HS-27A (cell line): Measurements from ENCODE around the gene TBCK.
A peak's percentile ranks its signal among the peaks of the same experiment; 100 is the strongest.
"Not testable (repeated sequence)": the region's sequence is repeated elsewhere in the genome, so short reads cannot be mapped to it uniquely, and the experiment has no call there.

Experiments
- DNase-seq: peaks from one replicate; pipeline ENCODE4 v3.0.0-alpha.2; 2012; ENCODE audit warnings: low read depth, missing footprints

TBCK gene

DNA sequence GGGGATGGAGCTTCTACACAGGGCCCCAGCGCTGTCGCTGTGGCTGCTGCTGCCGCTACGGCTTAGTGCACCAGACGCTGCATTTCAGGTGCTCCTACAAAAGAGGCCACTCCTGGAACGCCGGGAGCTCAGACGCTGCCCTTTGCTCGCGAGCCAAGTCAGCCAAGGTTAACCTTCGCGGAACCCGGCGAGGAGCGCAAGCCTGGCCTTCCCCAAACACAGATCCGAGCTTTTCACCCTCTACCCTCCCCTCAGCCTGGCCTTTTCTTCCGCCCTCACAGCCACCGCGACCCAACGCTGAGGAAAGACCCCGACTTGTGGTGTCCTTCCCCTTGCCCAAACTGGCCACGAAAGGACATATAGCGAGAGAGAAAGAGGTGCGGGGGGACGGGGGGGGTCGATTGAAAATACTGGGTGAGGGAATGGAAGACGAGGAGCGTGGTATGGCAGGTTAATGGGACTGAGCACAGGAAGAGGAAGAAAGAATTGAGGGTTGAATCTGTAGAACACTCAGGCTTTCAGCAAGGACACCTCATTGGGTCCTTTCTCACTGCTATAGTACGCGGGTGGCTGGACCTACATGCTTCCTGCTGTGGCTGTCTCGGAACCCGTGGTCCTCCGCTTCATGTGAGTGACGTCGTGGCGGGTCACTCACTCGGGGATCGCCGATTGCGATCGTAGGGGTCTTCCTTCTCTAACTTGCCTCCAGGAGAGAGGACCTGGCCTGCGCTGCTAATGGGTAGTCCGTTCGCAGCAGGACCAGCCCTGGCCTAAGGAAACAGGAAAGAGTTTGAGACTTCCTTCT lies at the start of gene TBCK, which contains the start of gene AIMP1:
TBCK (minus strand) TSS at position 242 of the 805 bp plus-strand sequence. CDS start 7,249 bp downstream, outside the sequence.
AIMP1 (plus strand) TSS at position 583 of the 805 bp plus-strand sequence. CDS start 8,460 bp downstream, outside the sequence.
- peak; percentile 90 for DNase-seq

- peak; percentile 78 for DNase-seq
Observed at GRCh38 chr4:106365613-106366012, 49.6 kb upstream of the TBCK start.

GRCh38 chr4:106364282-106364681 lies 48.3 kb upstream of the TBCK start:
- no peak for DNase-seq

- no peak for DNase-seq
Observed at GRCh38 chr4:106362086-106362825, 46.2 kb upstream of the TBCK start.

DNA sequence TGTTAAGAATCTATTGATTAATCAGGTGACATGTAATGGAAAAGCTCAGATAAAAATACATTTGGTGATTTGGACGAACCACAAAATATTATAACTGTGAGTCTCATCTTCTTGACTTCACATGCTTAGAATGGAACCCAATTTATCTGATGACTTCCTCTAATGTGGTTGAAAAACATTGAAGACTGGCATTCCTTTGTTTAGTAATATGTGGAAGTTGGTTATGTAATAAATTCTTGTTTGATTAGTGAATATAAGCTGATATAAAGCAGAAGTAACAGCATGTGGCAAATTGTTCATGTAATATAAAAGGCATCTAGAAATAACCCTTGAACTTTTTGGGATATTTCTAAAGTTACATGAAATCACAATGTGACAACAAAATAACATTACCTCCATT lies 42.9 kb upstream of the TBCK start:
- DNase-seq: peak; percentile 72

DNA sequence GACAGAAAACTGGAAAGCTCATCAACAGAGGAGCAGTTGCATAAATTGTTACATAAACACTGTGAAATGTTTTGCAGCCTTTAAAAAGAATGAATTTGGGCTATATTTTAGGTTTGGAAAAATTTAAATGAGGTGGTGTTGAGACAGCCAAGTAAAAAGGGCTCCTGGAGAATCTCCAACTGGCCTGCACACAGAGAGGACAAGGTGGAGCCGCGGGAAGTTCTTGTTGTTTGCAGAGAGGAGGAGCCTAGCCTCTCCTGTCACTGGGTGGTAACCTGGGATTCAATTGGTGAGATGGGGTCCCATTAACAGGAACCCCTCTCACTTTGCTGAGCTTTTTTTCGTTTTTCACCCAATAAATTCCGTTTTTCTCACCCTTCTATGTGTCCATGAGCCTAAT lies 39.2 kb upstream of the TBCK start:
- DNase-seq: no peak

- DNase-seq: no peak
Observed at GRCh38 chr4:106353786-106354185, 37.8 kb upstream of the TBCK start.

DNA sequence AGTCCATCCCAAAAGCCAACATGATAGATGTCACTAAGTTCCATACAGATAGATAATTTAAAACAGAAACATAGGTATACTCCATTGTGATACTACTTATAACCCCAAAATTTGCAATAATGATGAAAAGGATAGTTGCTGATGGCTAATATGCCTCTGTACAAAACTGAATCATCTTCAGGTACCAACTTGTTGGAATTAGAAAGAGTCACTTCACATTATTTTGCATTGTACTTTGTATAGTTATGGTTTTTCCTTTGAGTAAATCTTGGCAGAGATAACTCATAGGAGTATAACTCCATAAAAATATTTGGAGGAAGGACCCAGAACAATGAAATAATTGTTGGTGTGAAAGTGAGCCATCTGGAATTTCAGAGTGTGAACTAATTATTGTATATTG lies 35.0 kb upstream of the TBCK start:
- no peak for DNase-seq

DNA sequence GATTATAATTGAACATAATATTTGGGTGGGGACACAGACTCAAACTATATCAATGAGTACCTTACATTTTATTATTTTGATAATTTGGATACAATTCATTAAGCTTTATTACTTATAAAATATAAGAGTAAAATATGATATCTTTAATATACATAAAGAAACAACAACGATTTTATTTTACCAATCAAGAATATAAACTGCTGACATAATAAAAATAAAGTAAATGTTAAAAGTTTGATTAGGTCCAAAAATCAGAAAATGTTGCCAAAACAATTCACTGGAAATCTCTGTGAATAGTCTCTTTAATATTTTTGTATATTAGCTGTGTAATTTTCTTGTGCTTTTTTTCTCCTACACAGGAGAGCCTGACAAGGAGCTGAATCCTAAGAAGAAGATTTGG lies 31.2 kb upstream of the TBCK start:
- DNase-seq: no peak

DNA sequence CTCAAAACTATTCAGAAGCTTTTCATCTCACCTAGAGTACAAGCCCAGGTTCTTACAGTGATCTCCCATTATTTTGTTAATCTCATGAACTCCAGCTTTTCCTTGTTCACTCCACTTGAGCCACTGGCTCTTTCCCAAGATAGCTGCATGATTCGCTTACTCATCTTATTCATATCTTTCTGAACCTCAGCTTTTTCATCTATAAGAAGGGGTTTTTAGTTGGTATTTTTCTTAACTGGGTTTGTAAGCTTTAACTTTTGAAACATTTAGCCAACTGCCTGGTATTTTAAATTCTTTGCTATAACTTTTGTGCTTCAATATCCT lies 28.6 kb upstream of the TBCK start:
- no peak for DNase-seq

DNA sequence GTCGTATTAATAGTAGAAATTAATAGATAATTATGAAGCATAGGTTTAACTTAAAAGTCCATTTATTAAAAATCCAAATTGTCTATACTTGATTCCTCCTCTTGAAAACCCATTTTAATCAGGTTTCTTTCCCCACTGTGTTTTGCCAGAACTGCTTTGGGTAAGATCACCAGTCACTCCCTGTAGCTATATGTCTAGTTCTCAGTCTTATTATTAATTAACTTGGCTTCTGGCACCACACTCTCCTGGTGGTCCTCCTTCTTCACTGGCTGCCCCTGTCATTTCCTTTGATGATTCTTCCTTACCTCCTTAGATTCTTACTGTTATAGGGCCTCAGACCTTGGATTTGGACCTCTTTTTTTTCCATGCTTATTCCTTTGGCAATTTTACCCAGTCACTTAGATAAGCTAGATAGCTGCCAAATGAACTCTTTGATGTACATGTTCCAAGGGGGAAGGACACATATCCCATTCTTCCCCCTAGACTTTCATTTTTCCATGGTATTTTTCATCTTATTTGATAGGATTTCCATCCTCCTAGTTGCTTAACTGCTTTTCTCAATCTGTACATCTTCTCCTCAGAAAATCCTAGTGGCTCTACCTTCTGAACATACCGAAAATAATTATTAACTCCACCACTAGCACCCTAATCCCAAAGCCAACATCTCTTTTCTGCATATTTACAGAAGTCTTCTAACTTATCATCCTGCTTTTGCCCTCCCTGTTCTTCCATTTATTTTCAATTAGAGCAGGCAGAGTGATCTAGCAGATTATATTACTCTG lies 28.0 kb upstream of the TBCK start:
- no peak for DNase-seq

- no peak for DNase-seq
Observed at GRCh38 chr4:106340774-106341173, 24.8 kb upstream of the TBCK start.

- DNase-seq: no peak
Observed at GRCh38 chr4:106339431-106339830, 23.4 kb upstream of the TBCK start.

GRCh38 chr4:106338671-106339070 lies 22.7 kb upstream of the TBCK start:
- DNase-seq: no peak

GRCh38 chr4:106337916-106338315 lies 21.9 kb upstream of the TBCK start:
- DNase-seq: no peak

- no peak for DNase-seq
Observed at GRCh38 chr4:106336618-106337017, 20.6 kb upstream of the TBCK start.

GRCh38 chr4:106334741-106335470 lies 18.9 kb upstream of the TBCK start:
- no peak for DNase-seq

- no peak for DNase-seq
Observed at GRCh38 chr4:106333186-106333585, 17.2 kb upstream of the TBCK start.

- DNase-seq: no peak
Observed at GRCh38 chr4:106329041-106329618, 13.1 kb upstream of the TBCK start.

DNA sequence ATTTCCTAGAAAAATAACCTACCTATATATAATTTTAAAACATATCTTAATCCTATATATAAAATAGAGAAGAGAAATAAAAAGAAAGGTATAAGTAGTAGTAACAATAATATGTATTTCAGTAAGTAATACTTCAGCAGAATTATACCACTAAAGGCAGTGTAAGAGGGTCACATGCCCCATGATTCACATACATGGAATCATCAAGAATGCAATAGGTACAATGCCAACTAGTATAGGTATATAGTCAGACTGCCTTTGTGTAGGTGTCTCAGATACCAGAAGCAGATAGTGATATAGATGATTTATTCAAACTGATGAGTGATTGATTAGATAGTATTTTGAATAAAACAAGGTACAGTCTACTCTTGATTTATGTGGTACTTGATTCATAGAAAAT lies 9.8 kb upstream of the TBCK start:
- DNase-seq: no peak

- no peak for DNase-seq
Observed at GRCh38 chr4:106323119-106323518, 7.1 kb upstream of the TBCK start.

GRCh38 chr4:106321814-106322213 lies 5.8 kb upstream of the TBCK start:
- not testable (repeated sequence) for DNase-seq
